GM21717 (cell line): ENCODE measurements around the gene CDC7.
"Not testable (repeated sequence)": the region's sequence is repeated elsewhere in the genome, so short reads cannot be mapped to it uniquely, and the experiment has no call there.

Experiments used
- ATAC-seq: cut with Tn5 transposase; IDR thresholded peaks from one replicate; pipeline ENCODE4 v1.9.1; 2021; ENCODE audit warnings: mild to moderate bottlenecking, moderate library complexity; ENCODE audit not compliant: unreplicated experiment

CDC7 gene

GRCh38 chr1:91510754-91511153 is 10.1 kb downstream of the CDC7 start:
- no peak for ATAC-seq

- ATAC-seq = no peak
Measured at GRCh38 chr1:91511386-91511785, 10.7 kb downstream of the CDC7 start.

- no peak for ATAC-seq
Measured at GRCh38 chr1:91513160-91513559, 12.5 kb downstream of the CDC7 start.

- no peak for ATAC-seq
Measured at GRCh38 chr1:91513706-91514105, 13.1 kb downstream of the CDC7 start.

GRCh38 chr1:91515994-91516393 is 15.3 kb downstream of the CDC7 start:
- no peak for ATAC-seq

- ATAC-seq = not testable (repeated sequence)
Measured at GRCh38 chr1:91516605-91517004, 16.0 kb downstream of the CDC7 start.

- not testable (repeated sequence) for ATAC-seq
Measured at GRCh38 chr1:91519167-91519566, 18.5 kb downstream of the CDC7 start.

GRCh38 chr1:91520942-91521507 is 20.4 kb downstream of the CDC7 start:
- no peak for ATAC-seq

GRCh38 chr1:91523482-91523881 is 22.8 kb downstream of the CDC7 start:
- ATAC-seq = peak; percentile 100

- no peak for ATAC-seq
Measured at GRCh38 chr1:91526496-91526895, 25.8 kb downstream of the CDC7 start.

GRCh38 chr1:91527266-91527765 is 26.7 kb downstream of the CDC7 start:
- ATAC-seq = no peak

- no peak for ATAC-seq
Measured at GRCh38 chr1:91527781-91528180, 27.1 kb downstream of the CDC7 start.

- ATAC-seq = no peak
Measured at GRCh38 chr1:91529856-91530255, 29.2 kb downstream of the CDC7 start.

- ATAC-seq = no peak
Measured at GRCh38 chr1:91533361-91534024, 32.8 kb downstream of the CDC7 start.

- no peak for ATAC-seq
Measured at GRCh38 chr1:91535441-91535840, 34.8 kb downstream of the CDC7 start.

- ATAC-seq = no peak
Measured at GRCh38 chr1:91537281-91537986, 36.8 kb downstream of the CDC7 start.

GRCh38 chr1:91537987-91538304 is 37.3 kb downstream of the CDC7 start:
- ATAC-seq = no peak

GRCh38 chr1:91540910-91541309 is 40.3 kb downstream of the CDC7 start:
- ATAC-seq = no peak

GRCh38 chr1:91541918-91542533 is 41.4 kb downstream of the CDC7 start:
- ATAC-seq = no peak

GRCh38 chr1:91545506-91546300 is 45.1 kb downstream of the CDC7 start:
- no peak for ATAC-seq

- no peak for ATAC-seq
Measured at GRCh38 chr1:91546301-91546581, 45.6 kb downstream of the CDC7 start.
